ENCODE data around the gene PPEF1. TPM values are rescaled to one million over a fixed set of nuclear protein-coding genes. Genes with fewer than 3 reads are reported as not detected.

The PPEF1 gene
- total RNA-seq, 1 experiment from 2014 or later: 1.2 TPM

- TF ChIP-seq EZH2 (IDR thresholded peaks at IDR 0.05; ENCODE audit: borderline replicate concordance, low read depth, low read length, poor library complexity, severe bottlenecking) (no peak), CTCF (conservative IDR thresholded peaks at IDR 0.05; ENCODE audit: low read depth, low read length) (no peak)
- Histone ChIP-seq H3K4me3 (ENCODE audit: low read depth, low read length, poor library complexity, severe bottlenecking) (no peak overlapping the region), H3K36me3 (ENCODE audit: insufficient read depth, low read length, poor library complexity, severe bottlenecking) (no peaks in the 10 kb centered on the region), H3K27ac (ENCODE audit: low read depth, low read length, poor library complexity, severe bottlenecking) (no peak overlapping the region), H3K4me1 (ENCODE audit: insufficient read depth, low read length, poor library complexity, severe bottlenecking) (peaks cover 20% of the 10 kb centered on the region), H3K9me3 (ENCODE audit: low read depth, low read length, poor library complexity, severe bottlenecking) (no peaks in the 10 kb centered on the region), H3K27me3 (replicated peaks; ENCODE audit: insufficient read depth, low read depth, low read length, poor library complexity) (no peaks in the 10 kb centered on the region)
- no peak for DNase-seq (ENCODE audit: low spot score)
- ChIA-PET CTCF (no interaction called here), POLR2A (ENCODE audit: low non-redundant PET) (no interaction called here)
- intact Hi-C loops (cut with micrococcal nuclease; ENCODE audit: unreplicated experiment): no loop called here
- no TSS peak for BruUV-seq (replicated peaks)
Measured at GRCh38 chrX:18871161-18871890, 163.9 kb downstream of the PPEF1 start.

GRCh38 chrX:18871970-18872369, 164.5 kb downstream of the PPEF1 start:
- no peaks in the 10 kb centered on the region for H3K27me3 ChIP-seq (replicated peaks; ENCODE audit: insufficient read depth, low read depth, low read length, poor library complexity)
- DNase-seq (ENCODE audit: low spot score): no peak
- BruUV-seq (replicated peaks): no TSS peak
- CTCF ChIA-PET: no interaction called here
- intact Hi-C loops (cut with micrococcal nuclease; ENCODE audit: unreplicated experiment): no loop called here
- H3K4me3 ChIP-seq (ENCODE audit: low read depth, low read length, poor library complexity, severe bottlenecking): no peak overlapping the region
- H3K36me3 ChIP-seq (ENCODE audit: insufficient read depth, low read length, poor library complexity, severe bottlenecking): no peaks in the 10 kb centered on the region
- no peak overlapping the region for H3K27ac ChIP-seq (ENCODE audit: low read depth, low read length, poor library complexity, severe bottlenecking)
- POLR2A ChIA-PET (ENCODE audit: low non-redundant PET): no interaction called here
- TF ChIP-seq CTCF (conservative IDR thresholded peaks at IDR 0.05; ENCODE audit: low read depth, low read length) (no peak), EZH2 (IDR thresholded peaks at IDR 0.05; ENCODE audit: borderline replicate concordance, low read depth, low read length, poor library complexity, severe bottlenecking) (no peak)
- peaks cover 20% of the 10 kb centered on the region for H3K4me1 ChIP-seq (ENCODE audit: insufficient read depth, low read length, poor library complexity, severe bottlenecking)
- H3K9me3 ChIP-seq (ENCODE audit: low read depth, low read length, poor library complexity, severe bottlenecking): no peaks in the 10 kb centered on the region

- Histone ChIP-seq H3K4me1 (ENCODE audit: insufficient read depth, low read length, poor library complexity, severe bottlenecking) (peaks cover 20% of the 10 kb centered on the region), H3K27ac (ENCODE audit: low read depth, low read length, poor library complexity, severe bottlenecking) (peak overlapping the region; percentile 32), H3K9me3 (ENCODE audit: low read depth, low read length, poor library complexity, severe bottlenecking) (no peaks in the 10 kb centered on the region), H3K4me3 (ENCODE audit: low read depth, low read length, poor library complexity, severe bottlenecking) (no peak overlapping the region), H3K36me3 (ENCODE audit: insufficient read depth, low read length, poor library complexity, severe bottlenecking) (no peaks in the 10 kb centered on the region), H3K27me3 (replicated peaks; ENCODE audit: insufficient read depth, low read depth, low read length, poor library complexity) (no peaks in the 10 kb centered on the region)
- no peak for TF ChIP-seq CTCF (conservative IDR thresholded peaks at IDR 0.05; ENCODE audit: low read depth, low read length)
- TF ChIP-seq EZH2 (IDR thresholded peaks at IDR 0.05; ENCODE audit: borderline replicate concordance, low read depth, low read length, poor library complexity, severe bottlenecking): no peak
- intact Hi-C loops (cut with micrococcal nuclease; ENCODE audit: unreplicated experiment): no loop called here
- CTCF ChIA-PET: no interaction called here
- POLR2A ChIA-PET (ENCODE audit: low non-redundant PET): no interaction called here
- DNase-seq (ENCODE audit: low spot score): no peak
- no TSS peak for BruUV-seq (replicated peaks)
Measured at GRCh38 chrX:18872621-18873020, 165.2 kb downstream of the PPEF1 start.
